GM21526 (cell line): ENCODE results near the gene LYPD6.
"Not testable (repeated sequence)": the region's sequence is repeated elsewhere in the genome, so short reads cannot be mapped to it uniquely, and the experiment has no call there.

ENCODE experiments used
- ATAC-seq: cut with Tn5 transposase; IDR thresholded peaks from one replicate; pipeline ENCODE4 v1.9.1; 2021; ENCODE audit warnings: moderate library complexity; ENCODE audit not compliant: unreplicated experiment, low FRiP score

The LYPD6 gene

GRCh38 chr2:149490296-149490695, 159.9 kb downstream of the LYPD6 start:
- ATAC-seq = no peak

- ATAC-seq = no peak
Measured at GRCh38 chr2:149492923-149493322, 162.5 kb downstream of the LYPD6 start.

- ATAC-seq = not testable (repeated sequence)
Measured at GRCh38 chr2:149499204-149499603, 168.8 kb downstream of the LYPD6 start.

- not testable (repeated sequence) for ATAC-seq
Measured at GRCh38 chr2:149506808-149507207, 176.4 kb downstream of the LYPD6 start.

GRCh38 chr2:149507974-149508373, 177.6 kb downstream of the LYPD6 start:
- ATAC-seq = no peak

GRCh38 chr2:149513461-149513860, 183.1 kb downstream of the LYPD6 start:
- no peak for ATAC-seq
